ENCODE measurements around the gene ENAH.

Gene ENAH

GRCh38 chr1:225561675-225562074, 91.2 kb downstream of the ENAH start:
- Mint-ChIP-seq H3K9me3 (no peaks in the 10 kb centered on the region), H3K27ac (no peak overlapping the region), H3K27me3 (no peaks in the 10 kb centered on the region), H3K4me1 (peaks cover 4 to 8% of the 10 kb centered on the region in 2 donors), H3K36me3 (peaks cover 0 to 3% of the 10 kb centered on the region in 2 donors), H3K4me3 (no peak overlapping the region)
- DNase-seq (no peak), ATAC-seq (replicated peaks) (no peak)

GRCh38 chr1:225559902-225560301, 93.0 kb downstream of the ENAH start:
- no peaks in the 10 kb centered on the region for H3K9me3 Mint-ChIP-seq
- H3K36me3 Mint-ChIP-seq: no peaks in the 10 kb centered on the region
- DNase-seq (no peak), ATAC-seq (replicated peaks) (no peak)
- no peak overlapping the region for H3K27ac Mint-ChIP-seq
- no peaks in the 10 kb centered on the region for H3K27me3 Mint-ChIP-seq
- H3K4me1 Mint-ChIP-seq: peaks cover 4 to 8% of the 10 kb centered on the region in 2 donors
- no peak overlapping the region for H3K4me3 Mint-ChIP-seq

GRCh38 chr1:225559326-225559725, 93.6 kb downstream of the ENAH start:
- no peak overlapping the region for H3K4me3 Mint-ChIP-seq

GRCh38 chr1:225556694-225557093, 96.2 kb downstream of the ENAH start:
- no peaks in the 10 kb centered on the region for H3K9me3 Mint-ChIP-seq
- ATAC-seq (replicated peaks) (no peak), DNase-seq (no peak)
- H3K4me3 Mint-ChIP-seq: no peak overlapping the region
- H3K27me3 Mint-ChIP-seq: no peaks in the 10 kb centered on the region
- no peaks in the 10 kb centered on the region for H3K36me3 Mint-ChIP-seq
- H3K4me1 Mint-ChIP-seq: peaks cover 4 to 8% of the 10 kb centered on the region in 2 donors
- H3K27ac Mint-ChIP-seq: no peak overlapping the region

More at GRCh38 chr1:225559326-225559725, 93.6 kb downstream of the ENAH start:
- Mint-ChIP-seq H3K36me3 (no peaks in the 10 kb centered on the region), H3K9me3 (no peaks in the 10 kb centered on the region), H3K27ac (no peak overlapping the region), H3K4me1 (peaks cover 4 to 8% of the 10 kb centered on the region in 2 donors), H3K27me3 (no peaks in the 10 kb centered on the region)
- ATAC-seq (replicated peaks): no peak
- no peak for DNase-seq

- DNase-seq: no peak
- Mint-ChIP-seq H3K27me3 (no peaks in the 10 kb centered on the region), H3K4me1 (peaks cover 4 to 8% of the 10 kb centered on the region in 2 donors), H3K36me3 (no peaks in the 10 kb centered on the region), H3K4me3 (no peak overlapping the region), H3K9me3 (no peaks in the 10 kb centered on the region), H3K27ac (no peak overlapping the region)
- ATAC-seq (replicated peaks): no peak
Measured at GRCh38 chr1:225555821-225556220, 97.1 kb downstream of the ENAH start.

- no peak for ATAC-seq (replicated peaks)
- H3K4me1 Mint-ChIP-seq: peaks cover 0 to 2% of the 10 kb centered on the region in 2 donors
- H3K4me3 Mint-ChIP-seq: no peak overlapping the region
- H3K27me3 Mint-ChIP-seq: no peaks in the 10 kb centered on the region
- H3K36me3 Mint-ChIP-seq: no peaks in the 10 kb centered on the region
- DNase-seq: no peak
- no peaks in the 10 kb centered on the region for H3K9me3 Mint-ChIP-seq
- no peak overlapping the region for H3K27ac Mint-ChIP-seq
Measured at GRCh38 chr1:225554216-225554812, 98.6 kb downstream of the ENAH start.

- Mint-ChIP-seq H3K27ac (no peak overlapping the region), H3K4me3 (no peak overlapping the region), H3K27me3 (no peaks in the 10 kb centered on the region), H3K9me3 (no peaks in the 10 kb centered on the region), H3K36me3 (no peaks in the 10 kb centered on the region), H3K4me1 (peaks cover 0 to 4% of the 10 kb centered on the region in 2 donors)
- DNase-seq: no peak
- no peak for ATAC-seq (replicated peaks)
Measured at GRCh38 chr1:225549821-225550220, 103.1 kb downstream of the ENAH start.

- H3K27ac Mint-ChIP-seq: no peak overlapping the region
- peaks cover 0 to 4% of the 10 kb centered on the region in 2 donors for H3K4me1 Mint-ChIP-seq
- no peak for ATAC-seq (replicated peaks)
- no peaks in the 10 kb centered on the region for H3K36me3 Mint-ChIP-seq
- H3K9me3 Mint-ChIP-seq: no peaks in the 10 kb centered on the region
- no peak for DNase-seq
- no peaks in the 10 kb centered on the region for H3K27me3 Mint-ChIP-seq
- H3K4me3 Mint-ChIP-seq: no peak overlapping the region
Measured at GRCh38 chr1:225548140-225548857, 104.6 kb downstream of the ENAH start.

GRCh38 chr1:225545649-225546048, 107.3 kb downstream of the ENAH start:
- no peak for ATAC-seq (replicated peaks)
- Mint-ChIP-seq H3K27me3 (no peaks in the 10 kb centered on the region), H3K4me1 (peaks cover 0 to 4% of the 10 kb centered on the region in 2 donors), H3K36me3 (no peaks in the 10 kb centered on the region), H3K27ac (no peak overlapping the region), H3K9me3 (no peaks in the 10 kb centered on the region), H3K4me3 (no peak overlapping the region)
- DNase-seq: no peak

GRCh38 chr1:225544924-225545323, 108.0 kb downstream of the ENAH start:
- DNase-seq (no peak), ATAC-seq (replicated peaks) (no peak)
- Mint-ChIP-seq H3K4me3 (no peak overlapping the region), H3K27me3 (no peaks in the 10 kb centered on the region), H3K4me1 (peaks cover 0 to 4% of the 10 kb centered on the region in 2 donors), H3K36me3 (no peaks in the 10 kb centered on the region), H3K9me3 (no peaks in the 10 kb centered on the region), H3K27ac (no peak overlapping the region)

GRCh38 chr1:225544263-225544662, 108.7 kb downstream of the ENAH start:
- ATAC-seq (replicated peaks) (no peak), DNase-seq (no peak)
- Mint-ChIP-seq H3K36me3 (no peaks in the 10 kb centered on the region), H3K27me3 (no peaks in the 10 kb centered on the region), H3K9me3 (no peaks in the 10 kb centered on the region), H3K27ac (no peak overlapping the region), H3K4me3 (no peak overlapping the region), H3K4me1 (peaks cover 6 to 8% of the 10 kb centered on the region in 2 donors)

- H3K36me3 Mint-ChIP-seq: no peaks in the 10 kb centered on the region
- H3K4me1 Mint-ChIP-seq: peaks cover 14 to 15% of the 10 kb centered on the region in 2 donors
- ATAC-seq (replicated peaks) (no peak), DNase-seq (no peak)
- no peak overlapping the region for H3K27ac Mint-ChIP-seq
- no peaks in the 10 kb centered on the region for H3K9me3 Mint-ChIP-seq
- H3K4me3 Mint-ChIP-seq: no peak overlapping the region
- H3K27me3 Mint-ChIP-seq: no peaks in the 10 kb centered on the region
Measured at GRCh38 chr1:225543350-225543749, 109.6 kb downstream of the ENAH start.

- no peaks in the 10 kb centered on the region for H3K9me3 Mint-ChIP-seq
- no peaks in the 10 kb centered on the region for H3K27me3 Mint-ChIP-seq
- DNase-seq (no peak), ATAC-seq (replicated peaks) (no peak)
- H3K36me3 Mint-ChIP-seq: no peaks in the 10 kb centered on the region
- no peak overlapping the region for H3K4me3 Mint-ChIP-seq
- H3K4me1 Mint-ChIP-seq: peaks cover 10 to 15% of the 10 kb centered on the region in 2 donors
- H3K27ac Mint-ChIP-seq: no peak overlapping the region
Measured at GRCh38 chr1:225541383-225541782, 111.5 kb downstream of the ENAH start.

- Mint-ChIP-seq H3K4me3 (no peak overlapping the region), H3K4me1 (peaks cover 10 to 15% of the 10 kb centered on the region in 2 donors)
Measured at GRCh38 chr1:225539575-225539974, 113.3 kb downstream of the ENAH start.

GRCh38 chr1:225539069-225539468, 113.9 kb downstream of the ENAH start:
- ATAC-seq (replicated peaks): no peak
- H3K4me1 Mint-ChIP-seq: peaks cover 10 to 15% of the 10 kb centered on the region in 2 donors

More at GRCh38 chr1:225539575-225539974, 113.3 kb downstream of the ENAH start:
- H3K9me3 Mint-ChIP-seq: no peaks in the 10 kb centered on the region
- no peak for ATAC-seq (replicated peaks)
- peak overlapping the region; percentile 1 for H3K27ac Mint-ChIP-seq
- H3K27me3 Mint-ChIP-seq: peaks cover 0 to 5% of the 10 kb centered on the region in 2 donors
- DNase-seq: no peak
- H3K36me3 Mint-ChIP-seq: no peaks in the 10 kb centered on the region

More at GRCh38 chr1:225539069-225539468, 113.9 kb downstream of the ENAH start:
- H3K27me3 Mint-ChIP-seq: peaks cover 0 to 5% of the 10 kb centered on the region in 2 donors
- no peaks in the 10 kb centered on the region for H3K36me3 Mint-ChIP-seq
- H3K4me3 Mint-ChIP-seq: no peak overlapping the region
- no peaks in the 10 kb centered on the region for H3K9me3 Mint-ChIP-seq
- H3K27ac Mint-ChIP-seq: no peak overlapping the region
- DNase-seq: no peak
